Astrocyte (in vitro differentiated cells and primary cell): ENCODE results near the gene SSR4. TPM values are rescaled to one million over a fixed set of nuclear protein-coding genes. Genes with fewer than 3 reads are reported as not detected.

Source experiments
- DNase-seq: peaks from one replicate; pipeline ENCODE4 v3.0.0-alpha.2; 2010; ENCODE audit warnings: low read depth
- FAIRE-seq: peaks from 2 replicates; lab custom pipeline; 2011; peaks lifted over from hg19 to GRCh38; lab: Jason Lieb, UNC
- H2AFZ ChIP-seq: 2 replicates; pipeline ENCODE4 v1.6.0; 2012; ENCODE audit warnings: low read depth, low read length, inconsistent platforms
- H3K27ac ChIP-seq: 2 replicates; pipeline ENCODE4 v1.5.1; 2011; ENCODE audit warnings: low read depth, low read length, inconsistent platforms
- H3K27me3 ChIP-seq: 2 replicates; pipeline ENCODE4 v1.6.0; 2011; ENCODE audit warnings: low read length, inconsistent platforms; ENCODE audit not compliant: insufficient read depth
- H3K36me3 ChIP-seq: 2 replicates; pipeline ENCODE4 v1.5.1; 2011; ENCODE audit warnings: low read length, inconsistent platforms; ENCODE audit not compliant: insufficient read depth
- H3K4me1 ChIP-seq: 2 replicates; pipeline ENCODE4 v1.5.1; 2011; ENCODE audit warnings: low read length, inconsistent platforms; ENCODE audit not compliant: insufficient read depth
- H3K4me2 ChIP-seq: 2 replicates; pipeline ENCODE4 v1.6.0; 2012; ENCODE audit warnings: low read length, inconsistent platforms
- H3K4me3 ChIP-seq: 2 replicates; pipeline ENCODE4 v1.5.1; 2011; ENCODE audit warnings: low read depth, mild to moderate bottlenecking, low read length, inconsistent platforms; ENCODE audit not compliant: insufficient read depth
- H3K79me2 ChIP-seq: 2 replicates; pipeline ENCODE4 v1.6.0; 2012; ENCODE audit warnings: mild to moderate bottlenecking, low read length, inconsistent platforms; ENCODE audit not compliant: insufficient read depth
- H3K9ac ChIP-seq: 2 replicates; pipeline ENCODE4 v1.6.0; 2012; ENCODE audit warnings: mild to moderate bottlenecking, low read length, inconsistent platforms
- H3K9me3 ChIP-seq: 2 replicates; pipeline ENCODE4 v1.5.1; 2012; ENCODE audit warnings: low read depth, mild to moderate bottlenecking, low read length, inconsistent platforms; ENCODE audit not compliant: insufficient read depth
- H4K20me1 ChIP-seq: 2 replicates; pipeline ENCODE4 v1.6.0; 2012; ENCODE audit warnings: low read length, inconsistent platforms; ENCODE audit not compliant: insufficient read depth
- H3K27ac Mint-ChIP-seq: one replicate; pipeline ENCODE4 v1.8.0; 2021; ENCODE audit warnings: mild to moderate bottlenecking, mixed read lengths; ENCODE audit not compliant: unreplicated experiment
- H3K27me3 Mint-ChIP-seq: one replicate; pipeline ENCODE4 v1.8.0; 2021; ENCODE audit warnings: low read depth, mixed read lengths; ENCODE audit not compliant: unreplicated experiment
- H3K36me3 Mint-ChIP-seq: one replicate; pipeline ENCODE4 v1.8.0; 2021; ENCODE audit warnings: low read depth, mixed read lengths; ENCODE audit not compliant: unreplicated experiment
- H3K4me1 Mint-ChIP-seq: one replicate; pipeline ENCODE4 v1.8.0; 2021; ENCODE audit warnings: low read depth, mixed read lengths; ENCODE audit not compliant: unreplicated experiment
- H3K4me3 Mint-ChIP-seq: one replicate; pipeline ENCODE4 v1.8.0; 2021; ENCODE audit warnings: mild to moderate bottlenecking, moderate library complexity, mixed read lengths; ENCODE audit not compliant: unreplicated experiment
- H3K9me3 Mint-ChIP-seq: one replicate; pipeline ENCODE4 v1.8.0; 2021; ENCODE audit warnings: mild to moderate bottlenecking, mixed read lengths; ENCODE audit not compliant: unreplicated experiment
- EZH2 ChIP-seq: IDR thresholded peaks from 2 replicates; pipeline ENCODE4 v1.6.1; 2012; ENCODE audit warnings: mild to moderate bottlenecking, low read length, inconsistent platforms; ENCODE audit not compliant: insufficient read depth
- total RNA-seq: library from RNA; stranded (reverse); gene quantifications from 2 replicates; pipeline ENCODE4 v1.2.1, GENCODE V29; 2021
- TF ChIP-seq, protein P1 (sequence below): IDR thresholded peaks from 2 replicates; pipeline ENCODE4 v1.5.1; 2011; ENCODE audit warnings: low read depth, mild to moderate bottlenecking, inconsistent platforms, low read length, moderate library complexity; ENCODE audit not compliant: insufficient read depth

SSR4 gene
- total RNA-seq, 1 donor from 2014 or later = 252 TPM

DNA sequence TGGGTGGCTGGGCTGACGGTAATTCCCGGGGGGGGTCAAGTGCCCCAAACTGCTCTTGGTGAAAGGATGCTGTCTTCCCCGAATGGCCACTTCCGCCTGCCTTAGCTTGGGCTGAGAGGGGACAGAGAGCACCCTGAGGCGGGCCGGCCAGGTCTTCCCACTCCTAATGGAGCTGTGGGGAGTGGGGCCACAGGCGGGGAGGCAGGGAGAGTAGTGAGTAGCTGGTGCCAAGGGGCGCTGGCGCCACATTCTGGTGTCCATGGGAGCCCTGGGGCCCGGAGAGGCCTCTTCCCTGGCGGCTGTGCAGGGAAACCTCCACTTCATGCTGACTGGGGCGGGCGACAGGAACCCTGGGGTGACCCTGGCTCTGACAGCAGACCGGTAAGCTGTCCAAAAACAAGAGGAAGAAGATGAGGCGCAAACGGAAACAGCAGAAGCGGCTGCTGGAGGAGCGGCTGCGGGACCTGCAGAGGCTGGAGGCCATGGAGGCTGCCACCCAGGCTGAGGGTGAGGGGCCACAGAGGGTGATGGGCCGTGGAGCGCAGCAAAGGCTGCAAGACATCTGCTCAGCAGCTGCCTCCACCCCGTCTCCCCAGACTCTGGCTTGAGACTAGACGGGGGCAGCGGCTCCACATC lies 11.0 kb upstream of the SSR4 start:
- H3K27me3 ChIP-seq = no peaks in the 10 kb centered on the region
- H3K4me1 Mint-ChIP-seq = no peaks in the 10 kb centered on the region
- H3K9ac ChIP-seq = no peak overlapping the region
- no peaks in the 10 kb centered on the region for H3K4me1 ChIP-seq
- no peaks in the 10 kb centered on the region for H3K9me3 Mint-ChIP-seq
- FAIRE-seq (no peak), DNase-seq (no peak)
- no peaks in the 10 kb centered on the region for H3K36me3 ChIP-seq
- H2AFZ ChIP-seq = no peak overlapping the region
- H3K4me2 ChIP-seq = no peak overlapping the region
- TF ChIP-seq, protein P1, sequence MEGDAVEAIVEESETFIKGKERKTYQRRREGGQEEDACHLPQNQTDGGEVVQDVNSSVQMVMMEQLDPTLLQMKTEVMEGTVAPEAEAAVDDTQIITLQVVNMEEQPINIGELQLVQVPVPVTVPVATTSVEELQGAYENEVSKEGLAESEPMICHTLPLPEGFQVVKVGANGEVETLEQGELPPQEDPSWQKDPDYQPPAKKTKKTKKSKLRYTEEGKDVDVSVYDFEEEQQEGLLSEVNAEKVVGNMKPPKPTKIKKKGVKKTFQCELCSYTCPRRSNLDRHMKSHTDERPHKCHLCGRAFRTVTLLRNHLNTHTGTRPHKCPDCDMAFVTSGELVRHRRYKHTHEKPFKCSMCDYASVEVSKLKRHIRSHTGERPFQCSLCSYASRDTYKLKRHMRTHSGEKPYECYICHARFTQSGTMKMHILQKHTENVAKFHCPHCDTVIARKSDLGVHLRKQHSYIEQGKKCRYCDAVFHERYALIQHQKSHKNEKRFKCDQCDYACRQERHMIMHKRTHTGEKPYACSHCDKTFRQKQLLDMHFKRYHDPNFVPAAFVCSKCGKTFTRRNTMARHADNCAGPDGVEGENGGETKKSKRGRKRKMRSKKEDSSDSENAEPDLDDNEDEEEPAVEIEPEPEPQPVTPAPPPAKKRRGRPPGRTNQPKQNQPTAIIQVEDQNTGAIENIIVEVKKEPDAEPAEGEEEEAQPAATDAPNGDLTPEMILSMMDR = no peak
- no peak for TF ChIP-seq EZH2
- no peaks in the 10 kb centered on the region for H3K9me3 ChIP-seq
- no peak overlapping the region for H3K4me3 Mint-ChIP-seq
- H3K27ac ChIP-seq = no peak overlapping the region
- H3K27ac Mint-ChIP-seq = no peak overlapping the region
- no peak overlapping the region for H3K4me3 ChIP-seq
- H4K20me1 ChIP-seq = no peaks in the 10 kb centered on the region
- no peaks in the 10 kb centered on the region for H3K36me3 Mint-ChIP-seq
- no peaks in the 10 kb centered on the region for H3K79me2 ChIP-seq
- no peaks in the 10 kb centered on the region for H3K27me3 Mint-ChIP-seq

DNA sequence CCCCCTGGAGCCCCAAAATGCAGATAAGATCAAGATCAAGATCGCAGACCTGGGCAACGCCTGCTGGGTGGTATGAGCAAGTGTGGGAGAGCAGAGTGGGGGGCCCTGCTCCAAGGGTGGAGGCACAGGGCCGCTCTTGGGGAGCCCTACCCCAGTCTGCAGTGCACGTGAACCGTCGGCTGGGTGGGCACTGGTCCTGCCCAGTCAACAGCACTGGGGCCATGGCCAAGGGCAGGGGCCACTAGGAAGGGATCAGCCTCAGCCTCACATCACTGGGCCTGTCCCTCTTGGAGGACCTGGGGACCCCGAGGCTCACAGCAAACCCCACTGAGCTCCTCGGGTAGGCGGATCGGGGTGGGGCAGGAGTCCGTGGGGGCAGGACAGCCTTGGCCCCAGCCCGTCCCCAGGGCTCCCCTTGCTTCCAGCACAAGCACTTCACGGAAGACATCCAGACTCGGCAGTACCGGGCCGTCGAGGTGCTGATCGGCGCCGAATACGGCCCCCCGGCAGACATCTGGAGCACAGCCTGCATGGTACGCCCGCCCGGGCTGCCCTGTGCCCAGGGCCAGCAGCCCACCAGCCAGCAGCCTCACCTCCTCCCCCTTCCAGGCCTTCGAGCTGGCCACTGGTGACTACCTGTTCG lies 10.0 kb upstream of the SSR4 start:
- DNase-seq (no peak), FAIRE-seq (no peak)
- no peaks in the 10 kb centered on the region for H3K4me1 Mint-ChIP-seq
- peak overlapping the region; percentile 58 for H3K27ac Mint-ChIP-seq
- Histone ChIP-seq H3K9me3 (no peaks in the 10 kb centered on the region), H3K4me2 (no peak overlapping the region), H2AFZ (no peak overlapping the region), H3K27me3 (no peaks in the 10 kb centered on the region), H3K27ac (no peak overlapping the region), H3K4me3 (no peak overlapping the region), H4K20me1 (no peaks in the 10 kb centered on the region), H3K9ac (no peak overlapping the region), H3K36me3 (no peaks in the 10 kb centered on the region), H3K4me1 (no peaks in the 10 kb centered on the region), H3K79me2 (no peaks in the 10 kb centered on the region)
- H3K27me3 Mint-ChIP-seq = no peaks in the 10 kb centered on the region
- no peak overlapping the region for H3K4me3 Mint-ChIP-seq
- TF ChIP-seq EZH2 = no peak
- TF ChIP-seq, protein P1 = no peak
- H3K36me3 Mint-ChIP-seq = no peaks in the 10 kb centered on the region
- no peaks in the 10 kb centered on the region for H3K9me3 Mint-ChIP-seq

DNA sequence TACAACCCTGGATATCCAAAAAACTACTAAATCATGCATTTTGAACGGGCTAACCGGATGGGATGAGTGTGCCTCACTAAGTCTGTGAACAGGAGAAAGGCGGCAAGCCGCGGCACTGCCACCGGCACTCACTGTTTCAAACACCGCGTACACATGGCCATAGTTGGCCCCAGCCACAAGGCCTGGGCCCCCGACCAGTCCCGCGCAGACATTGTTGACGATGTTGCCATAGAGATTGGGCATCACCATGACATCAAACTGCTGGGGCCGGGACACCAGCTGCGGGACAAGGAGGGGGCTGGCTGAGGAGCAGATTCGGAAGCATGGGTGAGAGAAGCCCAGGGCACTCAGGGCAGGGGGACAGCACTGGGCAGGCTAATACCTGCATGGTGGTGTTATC lies 7.8 kb upstream of the SSR4 start:
- H3K36me3 ChIP-seq = no peaks in the 10 kb centered on the region
- Mint-ChIP-seq H3K27ac (no peak overlapping the region), H3K36me3 (no peaks in the 10 kb centered on the region), H3K9me3 (no peaks in the 10 kb centered on the region), H3K4me3 (no peak overlapping the region), H3K4me1 (no peaks in the 10 kb centered on the region), H3K27me3 (no peaks in the 10 kb centered on the region)
- H3K27me3 ChIP-seq = no peaks in the 10 kb centered on the region
- no peaks in the 10 kb centered on the region for H4K20me1 ChIP-seq
- no peak overlapping the region for H2AFZ ChIP-seq
- peaks cover 16% of the 10 kb centered on the region for H3K79me2 ChIP-seq
- H3K4me3 ChIP-seq = no peak overlapping the region
- no peaks in the 10 kb centered on the region for H3K4me1 ChIP-seq
- H3K27ac ChIP-seq = no peak overlapping the region
- no peaks in the 10 kb centered on the region for H3K9me3 ChIP-seq
- no peak for TF ChIP-seq EZH2
- TF ChIP-seq, protein P1 = no peak
- FAIRE-seq (no peak), DNase-seq (no peak)
- no peak overlapping the region for H3K9ac ChIP-seq
- no peak overlapping the region for H3K4me2 ChIP-seq
